HCT116 (cell line): ENCODE data around the gene ATRAID. TPM values are rescaled to one million over a fixed set of nuclear protein-coding genes. Genes with fewer than 3 reads are reported as not detected.

Source experiments
- ATAC-seq: fragments of 200-7000 bp; cut with Tn5 transposase; 2 replicates; pipeline ENCODE4 v1.9.1; 2020; ENCODE audit warnings: mild to moderate bottlenecking, moderate library complexity
- BruUV-seq: library from RNA; stranded (reverse); fragments of 400-500 nt; replicated peaks from 2 replicates; lab custom pipeline; 2021; lab: Mats Ljungman, UMichigan
- CTCF ChIA-PET: fragments of 300-600 bp; sonication (Branson Sonifier 250); formaldehyde crosslinking; loops from one replicate; lab custom pipeline; 2021; ENCODE audit warnings: antibody characterized with exemption; lab: Charles Lee
- POLR2A ChIA-PET: fragments of 300-600, 350-600 bp; sonication (Branson Sonifier 250); formaldehyde crosslinking; loops from one replicate; lab custom pipeline; 2021; ENCODE audit warnings: antibody characterized with exemption; lab: Charles Lee
- RAD21 ChIA-PET, 2 experiments: fragments of 300-600 bp; sonication (Branson Sonifier 250); formaldehyde crosslinking; loops; one replicate each; lab custom pipeline; 2023; ENCODE audit warnings: low total read pairs in 2 of 2; ENCODE audit not compliant: uncharacterized antibody in 2 of 2, unreplicated experiment in 2 of 2, low non-redundant PET in 1 of 2; lab: Charles Lee
- DNase-seq: peaks from one replicate; pipeline ENCODE4 v3.0.0-alpha.2; 2010; ENCODE audit warnings: low read depth, low spot score
- H2AFZ ChIP-seq: fragments of 200-600 bp; shearing (Covaris generic), sonication (generic); 2 replicates; pipeline ENCODE4 v1.6.1; 2017; ENCODE audit warnings: low read depth, mixed run types, mixed read lengths, antibody characterized with exemption, low read length; ENCODE audit not compliant: poor library complexity, severe bottlenecking
- H3K27ac ChIP-seq: 2 replicates; pipeline ENCODE4 v1.5.1; 2012; ENCODE audit warnings: low read depth, low read length
- H3K27me3 ChIP-seq: fragments of 200-600 bp; sonication (generic); 2 replicates; pipeline ENCODE4 v1.6.1; 2016; ENCODE audit warnings: mixed run types, low read length, mixed read lengths; ENCODE audit not compliant: insufficient read depth
- H3K36me3 ChIP-seq, 2 experiments: fragments of 200-500 bp in 1 of 2; fragments of 200-600 bp in 1 of 2; sonication (Bioruptor generic) in 1 of 2; sonication (generic) in 1 of 2; 2 replicates each; pipeline versions ENCODE4 v1.5.1 to v1.6.1; 2014 to 2016; ENCODE audit warnings: low read length in 2 of 2, inconsistent platforms in 1 of 2, mixed read lengths in 1 of 2, mixed run types in 1 of 2; ENCODE audit not compliant: insufficient read depth in 2 of 2, control insufficient read depth in 1 of 2
- H3K4me1 ChIP-seq, 2 experiments: fragments of 200-600 bp in 1 of 2; sonication (generic) in 1 of 2; 2 replicates each; pipeline versions ENCODE4 v1.5.1 to v1.6.1; 2012 to 2017; ENCODE audit warnings: low read length in 2 of 2, inconsistent platforms in 1 of 2, mild to moderate bottlenecking in 1 of 2, mixed read lengths in 1 of 2, mixed run types in 1 of 2, moderate library complexity in 1 of 2; ENCODE audit not compliant: insufficient read depth in 2 of 2, control insufficient read depth in 1 of 2
- H3K4me2 ChIP-seq: fragments of 200-600 bp; sonication (generic); 2 replicates; pipeline ENCODE4 v1.6.1; 2017; ENCODE audit warnings: mixed run types, low read length, mixed read lengths
- H3K4me3 ChIP-seq, 2 experiments: fragments of 200-600 bp in 1 of 2; sonication (generic) in 1 of 2; replicated peaks in 1 of 2; 2 replicates each; pipeline ENCODE4 v1.5.1; 2011 to 2016; ENCODE audit warnings: low read length in 2 of 2, control low read depth in 1 of 2, low read depth in 1 of 2, mild to moderate bottlenecking in 1 of 2, mixed read lengths in 1 of 2, mixed run types in 1 of 2
- H3K79me2 ChIP-seq: fragments of 200-600 bp; sonication (generic); 2 replicates; pipeline ENCODE4 v1.6.1; 2017; ENCODE audit warnings: mild to moderate bottlenecking, mixed run types, low read length, moderate library complexity, mixed read lengths; ENCODE audit not compliant: insufficient read depth
- H3K9ac ChIP-seq: fragments of 200-600 bp; sonication (generic); 2 replicates; pipeline ENCODE4 v1.6.1; 2016; ENCODE audit warnings: low read length, mixed read lengths
- H3K9me2 ChIP-seq: fragments of 200-600 bp; sonication (generic), shearing (Covaris generic); 2 replicates; pipeline ENCODE4 v1.6.1; 2017; ENCODE audit warnings: mixed run types, mild to moderate bottlenecking, moderate library complexity; ENCODE audit not compliant: insufficient read depth
- H3K9me3 ChIP-seq, 2 experiments: fragments of 200-500 bp in 1 of 2; fragments of 200-600 bp in 1 of 2; sonication (Bioruptor generic) in 1 of 2; sonication (generic) in 1 of 2; 2 replicates each; pipeline ENCODE4 v1.6.1; 2014 to 2017; ENCODE audit warnings: low read length in 2 of 2, mixed read lengths in 2 of 2, inconsistent platforms in 1 of 2, low read depth in 1 of 2, mild to moderate bottlenecking in 1 of 2, mixed run types in 1 of 2, moderate library complexity in 1 of 2; ENCODE audit not compliant: control insufficient read depth in 1 of 2, insufficient read depth in 1 of 2
- H4K20me1 ChIP-seq: fragments of 200-600 bp; sonication (generic), shearing (Covaris generic); 2 replicates; pipeline ENCODE4 v1.6.1; 2017; ENCODE audit warnings: mixed run types, mild to moderate bottlenecking, moderate library complexity; ENCODE audit not compliant: insufficient read depth
- CBX3 ChIP-seq: IDR thresholded peaks from 2 replicates; pipeline ENCODE4 v1.6.1; 2012; ENCODE audit warnings: low read depth
- CEBPB ChIP-seq: IDR thresholded peaks from 2 replicates; pipeline ENCODE4 v1.6.1; 2012; ENCODE audit warnings: low read depth
- EGR1 ChIP-seq: IDR thresholded peaks from 2 replicates; pipeline ENCODE4 v1.6.1; 2012; ENCODE audit warnings: low read depth
- ELF1 ChIP-seq: IDR thresholded peaks from 2 replicates; pipeline ENCODE4 v1.6.1; 2012; ENCODE audit warnings: low read depth, borderline replicate concordance
- EZH2 ChIP-seq: fragments of 200-600 bp; sonication (generic); IDR thresholded peaks from 2 replicates; pipeline ENCODE4 v1.6.1; 2017; ENCODE audit warnings: antibody characterized with exemption, mixed run types
- JUND ChIP-seq: IDR thresholded peaks from 2 replicates; pipeline ENCODE4 v1.6.1; 2012
- POLR2AphosphoS5 ChIP-seq: IDR thresholded peaks from 2 replicates; pipeline ENCODE4 v1.6.1; 2011; ENCODE audit warnings: mild to moderate bottlenecking, low read depth, low read length, moderate library complexity
- SIN3A ChIP-seq: IDR thresholded peaks from 2 replicates; pipeline ENCODE4 v1.6.1; 2012; ENCODE audit warnings: low read depth
- SP1 ChIP-seq: IDR thresholded peaks from 2 replicates; pipeline ENCODE4 v1.6.1; 2012; ENCODE audit warnings: low read depth
- SRF ChIP-seq: IDR thresholded peaks from 2 replicates; pipeline ENCODE4 v1.6.1; 2012; ENCODE audit warnings: low read depth
- ZNF274 ChIP-seq: fragments of 200-500 bp; sonication (Bioruptor generic); IDR thresholded peaks from 2 replicates; pipeline ENCODE4 v1.6.1; 2014; ENCODE audit warnings: mild to moderate bottlenecking, low read depth, low read length, inconsistent platforms
- intact Hi-C: fragments of 100-400 bp; cut with micrococcal nuclease; formaldehyde crosslinking; loops from 2 replicates; pipeline ENCODE4 v1.10.0; 2022
- total RNA-seq: library from RNA; stranded (reverse); gene quantifications from one replicate; pipeline ENCODE4 v1.2.1, GENCODE V29; 2021; ENCODE audit not compliant: unreplicated experiment
- TF ChIP-seq, protein P1 (sequence below): IDR thresholded peaks from 2 replicates; pipeline ENCODE4 v1.6.1; 2012
- TF ChIP-seq, protein P2 (sequence below): IDR thresholded peaks from 2 replicates; pipeline ENCODE4 v1.6.1; 2012; ENCODE audit warnings: low read depth
- TF ChIP-seq, protein P3 (sequence below): IDR thresholded peaks from 2 replicates; pipeline ENCODE4 v1.6.1; 2012
- TF ChIP-seq, protein P4 (sequence below), 3 experiments: fragments of 200-600 bp in 1 of 3; sonication (generic) in 1 of 3; IDR thresholded peaks in 2 of 3; conservative IDR thresholded peaks in 1 of 3; 2 replicates each; pipeline ENCODE4 v1.5.1; 2012 to 2017; ENCODE audit warnings: low read depth in 2 of 3, low read length in 2 of 3, antibody characterized with exemption in 1 of 3, borderline replicate concordance in 1 of 3, control low read depth in 1 of 3, mild to moderate bottlenecking in 1 of 3, mixed read lengths in 1 of 3, mixed run types in 1 of 3, moderate library complexity in 1 of 3; ENCODE audit not compliant: insufficient read depth in 1 of 3

Gene ATRAID
- total RNA-seq, 1 experiment from 2014 or later: 93.6 TPM

DNA sequence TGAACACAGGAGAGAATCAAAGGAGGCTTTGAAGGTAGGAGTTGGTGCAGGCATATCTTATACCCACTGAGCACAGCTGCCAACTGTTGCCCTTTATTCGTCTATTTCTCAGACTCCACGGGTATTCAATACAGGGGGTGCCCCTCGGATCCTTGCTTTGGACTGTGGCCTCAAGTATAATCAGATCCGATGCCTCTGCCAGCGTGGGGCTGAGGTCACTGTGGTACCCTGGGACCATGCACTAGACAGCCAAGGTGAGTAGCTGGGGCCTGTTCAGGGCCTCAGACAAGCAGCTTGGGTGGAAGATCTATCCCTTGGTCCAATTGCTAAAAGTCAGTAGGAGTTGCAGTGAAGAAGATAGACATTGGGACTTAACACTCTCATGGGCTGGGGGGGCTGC lies 10.6 kb downstream of the ATRAID start:
- Histone ChIP-seq H3K4me2 (no peak overlapping the region), H3K4me1 (peaks cover 3 to 10% of the 10 kb centered on the region in 2 experiments; a peak in 3 of 4 replicates), H3K9me2 (no peaks in the 10 kb centered on the region), H3K27me3 (no peaks in the 10 kb centered on the region), H3K9me3 (no peaks in the 10 kb centered on the region), H2AFZ (no peak overlapping the region), H3K9ac (no peak overlapping the region), H3K36me3 (peaks cover 47 to 78% of the 10 kb centered on the region in 2 experiments), H3K4me3 (no peak overlapping the region)
- CTCF ChIA-PET: no interaction called here
- DNase-seq (no peak), ATAC-seq (no peak)
- BruUV-seq: no TSS peak
- POLR2A ChIA-PET: no interaction called here
- RAD21 ChIA-PET: no interaction called here
- no peak for TF ChIP-seq EZH2
- TF ChIP-seq CEBPB: no peak
- no peak for TF ChIP-seq CBX3
- TF ChIP-seq, protein P1, sequence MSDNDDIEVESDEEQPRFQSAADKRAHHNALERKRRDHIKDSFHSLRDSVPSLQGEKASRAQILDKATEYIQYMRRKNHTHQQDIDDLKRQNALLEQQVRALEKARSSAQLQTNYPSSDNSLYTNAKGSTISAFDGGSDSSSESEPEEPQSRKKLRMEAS: no peak
- TF ChIP-seq POLR2AphosphoS5: no peak
- no peak for TF ChIP-seq ZNF274
- TF ChIP-seq, protein P2, sequence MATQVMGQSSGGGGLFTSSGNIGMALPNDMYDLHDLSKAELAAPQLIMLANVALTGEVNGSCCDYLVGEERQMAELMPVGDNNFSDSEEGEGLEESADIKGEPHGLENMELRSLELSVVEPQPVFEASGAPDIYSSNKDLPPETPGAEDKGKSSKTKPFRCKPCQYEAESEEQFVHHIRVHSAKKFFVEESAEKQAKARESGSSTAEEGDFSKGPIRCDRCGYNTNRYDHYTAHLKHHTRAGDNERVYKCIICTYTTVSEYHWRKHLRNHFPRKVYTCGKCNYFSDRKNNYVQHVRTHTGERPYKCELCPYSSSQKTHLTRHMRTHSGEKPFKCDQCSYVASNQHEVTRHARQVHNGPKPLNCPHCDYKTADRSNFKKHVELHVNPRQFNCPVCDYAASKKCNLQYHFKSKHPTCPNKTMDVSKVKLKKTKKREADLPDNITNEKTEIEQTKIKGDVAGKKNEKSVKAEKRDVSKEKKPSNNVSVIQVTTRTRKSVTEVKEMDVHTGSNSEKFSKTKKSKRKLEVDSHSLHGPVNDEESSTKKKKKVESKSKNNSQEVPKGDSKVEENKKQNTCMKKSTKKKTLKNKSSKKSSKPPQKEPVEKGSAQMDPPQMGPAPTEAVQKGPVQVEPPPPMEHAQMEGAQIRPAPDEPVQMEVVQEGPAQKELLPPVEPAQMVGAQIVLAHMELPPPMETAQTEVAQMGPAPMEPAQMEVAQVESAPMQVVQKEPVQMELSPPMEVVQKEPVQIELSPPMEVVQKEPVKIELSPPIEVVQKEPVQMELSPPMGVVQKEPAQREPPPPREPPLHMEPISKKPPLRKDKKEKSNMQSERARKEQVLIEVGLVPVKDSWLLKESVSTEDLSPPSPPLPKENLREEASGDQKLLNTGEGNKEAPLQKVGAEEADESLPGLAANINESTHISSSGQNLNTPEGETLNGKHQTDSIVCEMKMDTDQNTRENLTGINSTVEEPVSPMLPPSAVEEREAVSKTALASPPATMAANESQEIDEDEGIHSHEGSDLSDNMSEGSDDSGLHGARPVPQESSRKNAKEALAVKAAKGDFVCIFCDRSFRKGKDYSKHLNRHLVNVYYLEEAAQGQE: no peak
- TF ChIP-seq SP1: no peak
- TF ChIP-seq JUND: no peak
- no peak for TF ChIP-seq EGR1
- TF ChIP-seq SIN3A: no peak
- no peak for TF ChIP-seq SRF
- TF ChIP-seq, protein P3, sequence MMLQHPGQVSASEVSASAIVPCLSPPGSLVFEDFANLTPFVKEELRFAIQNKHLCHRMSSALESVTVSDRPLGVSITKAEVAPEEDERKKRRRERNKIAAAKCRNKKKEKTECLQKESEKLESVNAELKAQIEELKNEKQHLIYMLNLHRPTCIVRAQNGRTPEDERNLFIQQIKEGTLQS: no peak
- TF ChIP-seq ELF1: no peak
- TF ChIP-seq, protein P4, sequence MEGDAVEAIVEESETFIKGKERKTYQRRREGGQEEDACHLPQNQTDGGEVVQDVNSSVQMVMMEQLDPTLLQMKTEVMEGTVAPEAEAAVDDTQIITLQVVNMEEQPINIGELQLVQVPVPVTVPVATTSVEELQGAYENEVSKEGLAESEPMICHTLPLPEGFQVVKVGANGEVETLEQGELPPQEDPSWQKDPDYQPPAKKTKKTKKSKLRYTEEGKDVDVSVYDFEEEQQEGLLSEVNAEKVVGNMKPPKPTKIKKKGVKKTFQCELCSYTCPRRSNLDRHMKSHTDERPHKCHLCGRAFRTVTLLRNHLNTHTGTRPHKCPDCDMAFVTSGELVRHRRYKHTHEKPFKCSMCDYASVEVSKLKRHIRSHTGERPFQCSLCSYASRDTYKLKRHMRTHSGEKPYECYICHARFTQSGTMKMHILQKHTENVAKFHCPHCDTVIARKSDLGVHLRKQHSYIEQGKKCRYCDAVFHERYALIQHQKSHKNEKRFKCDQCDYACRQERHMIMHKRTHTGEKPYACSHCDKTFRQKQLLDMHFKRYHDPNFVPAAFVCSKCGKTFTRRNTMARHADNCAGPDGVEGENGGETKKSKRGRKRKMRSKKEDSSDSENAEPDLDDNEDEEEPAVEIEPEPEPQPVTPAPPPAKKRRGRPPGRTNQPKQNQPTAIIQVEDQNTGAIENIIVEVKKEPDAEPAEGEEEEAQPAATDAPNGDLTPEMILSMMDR (IDR thresholded peaks at IDR 0.05 in 2 of 3, conservative IDR thresholded peaks at IDR 0.05 in 1 of 3; ENCODE audit: borderline replicate concordance in 1 of 3, insufficient read depth in 1 of 3, low read depth in 2 of 3, low read length in 2 of 3): no peak
- TF ChIP-seq, all 23 proteins: peak for 0
- Histone ChIP-seq H3K79me2 (peaks cover 69% of the 10 kb centered on the region), H3K27ac (no peak overlapping the region), H4K20me1 (peaks cover 7% of the 10 kb centered on the region)
- intact Hi-C loops: no loop called here
